Neural cell (in vitro differentiated cells): ENCODE data around the gene SAMD1.
A peak's percentile ranks its signal among the peaks of the same experiment; 100 is the strongest.

Source experiments
- CTCF ChIP-seq: fragments of 450-650 bp; IDR thresholded peaks from 2 replicates; pipeline ENCODE4 v1.5.1; 2014; ENCODE audit warnings: antibody characterized with exemption, mild to moderate bottlenecking, moderate library complexity; ENCODE audit not compliant: poor library complexity, severe bottlenecking
- EP300 ChIP-seq: fragments of 450-650 bp; conservative IDR thresholded peaks from 2 replicates; pipeline ENCODE4 v1.6.1; 2014; ENCODE audit warnings: antibody characterized with exemption, mild to moderate bottlenecking, moderate library complexity; ENCODE audit not compliant: poor library complexity, severe bottlenecking
- EZH2 ChIP-seq: fragments of 200-600, 300-800 bp; shearing (Covaris generic), sonication (generic); IDR thresholded peaks from 2 replicates; pipeline ENCODE4 v1.6.1; 2014; ENCODE audit warnings: antibody characterized with exemption, low read length, borderline replicate concordance, mild to moderate bottlenecking; ENCODE audit not compliant: insufficient read depth, poor library complexity, severe bottlenecking
- MXI1 ChIP-seq: fragments of 450-650 bp; conservative IDR thresholded peaks from 2 replicates; pipeline ENCODE4 v1.6.1; 2014; ENCODE audit warnings: antibody characterized with exemption, mild to moderate bottlenecking; ENCODE audit not compliant: poor library complexity, severe bottlenecking
- POLR2AphosphoS5 ChIP-seq: IDR thresholded peaks from 2 replicates; pipeline ENCODE4 v1.6.1; 2012
- RAD21 ChIP-seq: fragments of 450-650 bp; conservative IDR thresholded peaks from 2 replicates; pipeline ENCODE4 v1.6.1; 2014; ENCODE audit warnings: antibody characterized with exemption, mild to moderate bottlenecking, moderate library complexity
- REST ChIP-seq: IDR thresholded peaks from 2 replicates; pipeline ENCODE4 v1.6.1; 2012; ENCODE audit warnings: borderline replicate concordance
- SMC3 ChIP-seq: fragments of 450-650 bp; conservative IDR thresholded peaks from 2 replicates; pipeline ENCODE4 v1.6.1; 2014; ENCODE audit warnings: antibody characterized with exemption, mild to moderate bottlenecking, moderate library complexity; ENCODE audit not compliant: poor library complexity
- TAF1 ChIP-seq: IDR thresholded peaks from 2 replicates; pipeline ENCODE4 v1.6.1; 2012; ENCODE audit warnings: low read depth

DNA sequence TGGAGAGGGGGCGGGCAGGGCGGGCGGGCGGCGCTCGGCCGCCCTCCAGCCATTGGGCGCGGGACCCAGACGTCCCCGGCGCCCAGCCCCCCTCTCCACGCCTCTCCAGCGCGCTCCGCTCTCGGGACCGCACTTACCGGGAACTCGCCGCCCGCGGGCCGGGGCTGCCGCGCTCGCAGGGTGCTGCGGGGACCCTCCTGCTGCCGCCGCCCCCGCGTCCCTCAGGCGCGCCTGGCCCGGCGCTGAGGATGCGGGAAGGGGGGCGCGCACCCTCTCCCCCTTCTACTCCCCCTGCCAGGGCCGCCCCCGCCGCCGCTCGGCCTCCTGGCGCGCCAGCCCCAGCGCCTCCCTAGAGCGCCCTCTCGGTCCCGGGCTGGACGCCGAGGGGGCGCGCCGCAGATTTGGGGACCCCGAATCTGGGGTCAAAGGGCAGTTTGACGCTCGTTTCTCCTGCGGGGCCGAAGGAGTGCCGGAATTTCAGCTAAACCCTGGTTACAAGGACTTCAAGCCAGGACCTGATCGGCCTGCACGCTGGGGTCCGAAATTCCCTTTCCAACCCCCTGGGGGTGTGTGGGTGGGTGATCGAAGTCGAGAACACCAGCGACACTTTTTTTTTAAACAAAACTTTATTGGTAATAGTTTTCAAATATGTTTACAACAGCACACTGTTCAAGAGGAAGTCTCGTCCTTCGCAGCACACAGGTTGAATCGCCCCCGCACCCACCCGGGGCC, 696 bp upstream of the SAMD1 start:
- TF ChIP-seq CTCF (peak; percentile 28), POLR2AphosphoS5 (no peak), EP300 (no peak), TAF1 (no peak), REST (no peak), RAD21 (no peak), EZH2 (no peak), SMC3 (no peak), MXI1 (no peak)
